Measurements from ENCODE around the gene NUDT21. TPM values are rescaled to one million over a fixed set of nuclear protein-coding genes. Genes with fewer than 3 reads are reported as not detected.

Gene NUDT21
- total RNA-seq, 1 experiment from 2014 or later = 305 TPM

GRCh38 chr16:56419740-56420548 lies 31.2 kb downstream of the NUDT21 start:
- H3K4me1 ChIP-seq = peaks cover 12% of the 10 kb centered on the region
- CTCF ChIA-PET = no interaction called here
- intact Hi-C loops (cut with micrococcal nuclease; ENCODE audit: unreplicated experiment) = no loop called here

GRCh38 chr16:56417138-56417537 lies 34.0 kb downstream of the NUDT21 start:
- intact Hi-C loops (cut with micrococcal nuclease; ENCODE audit: unreplicated experiment) = no loop called here
- no TSS peak for BruUV-seq (replicated peaks)
- peaks cover 16% of the 10 kb centered on the region for H3K4me1 Mint-ChIP-seq (ENCODE audit: low read depth, unreplicated experiment)
- no peaks in the 10 kb centered on the region for H3K27me3 Mint-ChIP-seq (ENCODE audit: insufficient read depth, unreplicated experiment)
- no peak overlapping the region for H3K4me3 ChIP-seq (ENCODE audit: low read depth, low read length)
- no peaks in the 10 kb centered on the region for H3K4me1 ChIP-seq
- no peak overlapping the region for H3K27ac Mint-ChIP-seq (ENCODE audit: unreplicated experiment)
- ChIA-PET CTCF (no interaction called here), POLR2A (no interaction called here)
- TF ChIP-seq CTCF (IDR thresholded peaks at IDR 0.05; ENCODE audit: insufficient read depth in 1 of 2, low read depth in 1 of 2, low read length in 1 of 2, severe bottlenecking in 1 of 2, unreplicated experiment in 1 of 2) = no peak
- H3K9me3 Mint-ChIP-seq (ENCODE audit: unreplicated experiment) = no peaks in the 10 kb centered on the region
- H3K36me3 ChIP-seq (ENCODE audit: control insufficient read depth, insufficient read depth, low read length) = no peaks in the 10 kb centered on the region
- H3K36me3 Mint-ChIP-seq (ENCODE audit: insufficient read depth, unreplicated experiment) = peaks cover 8% of the 10 kb centered on the region
- H3K9me3 ChIP-seq = no peaks in the 10 kb centered on the region
- H3K27me3 ChIP-seq (replicated peaks; ENCODE audit: control insufficient read depth, insufficient read depth, low read length) = no peaks in the 10 kb centered on the region
- no peak for DNase-seq
- H3K4me3 Mint-ChIP-seq (ENCODE audit: unreplicated experiment) = no peak overlapping the region

More at GRCh38 chr16:56419740-56420548, 31.2 kb downstream of the NUDT21 start:
- no peaks in the 10 kb centered on the region for H3K27me3 ChIP-seq (replicated peaks; ENCODE audit: control insufficient read depth, insufficient read depth, low read length)
- peaks cover 33% of the 10 kb centered on the region for H3K4me1 Mint-ChIP-seq (ENCODE audit: low read depth, unreplicated experiment)
- BruUV-seq (replicated peaks) = no TSS peak
- DNase-seq = no peak
- H3K9me3 Mint-ChIP-seq (ENCODE audit: unreplicated experiment) = no peaks in the 10 kb centered on the region
- no peaks in the 10 kb centered on the region for H3K27me3 Mint-ChIP-seq (ENCODE audit: insufficient read depth, unreplicated experiment)
- TF ChIP-seq CTCF (IDR thresholded peaks at IDR 0.05; ENCODE audit: insufficient read depth in 1 of 2, low read depth in 1 of 2, low read length in 1 of 2, severe bottlenecking in 1 of 2, unreplicated experiment in 1 of 2) = peak in 1 of 2 experiments; percentile 19
- H3K4me3 ChIP-seq (ENCODE audit: low read depth, low read length) = no peak overlapping the region
- no peaks in the 10 kb centered on the region for H3K9me3 ChIP-seq
- no peak overlapping the region for H3K4me3 Mint-ChIP-seq (ENCODE audit: unreplicated experiment)
- no peaks in the 10 kb centered on the region for H3K36me3 ChIP-seq (ENCODE audit: control insufficient read depth, insufficient read depth, low read length)
- H3K27ac Mint-ChIP-seq (ENCODE audit: unreplicated experiment) = peak overlapping the region; percentile 21
- POLR2A ChIA-PET = interaction anchor here (0.7 kb wide), 1 partner anchor 52 kb away, joined by 6 read pairs; no protein-coding TSS in a partner anchor
- H3K36me3 Mint-ChIP-seq (ENCODE audit: insufficient read depth, unreplicated experiment) = peaks cover 14% of the 10 kb centered on the region

- Histone ChIP-seq H3K9me3 (no peaks in the 10 kb centered on the region), H3K4me1 (no peaks in the 10 kb centered on the region), H3K4me3 (ENCODE audit: low read depth, low read length) (no peak overlapping the region), H3K27me3 (replicated peaks; ENCODE audit: control insufficient read depth, insufficient read depth, low read length) (no peaks in the 10 kb centered on the region), H3K36me3 (ENCODE audit: control insufficient read depth, insufficient read depth, low read length) (no peaks in the 10 kb centered on the region)
- no TSS peak for BruUV-seq (replicated peaks)
- no peak for DNase-seq
- Mint-ChIP-seq H3K27ac (ENCODE audit: unreplicated experiment) (no peak overlapping the region), H3K4me3 (ENCODE audit: unreplicated experiment) (no peak overlapping the region), H3K9me3 (ENCODE audit: unreplicated experiment) (no peaks in the 10 kb centered on the region), H3K27me3 (ENCODE audit: insufficient read depth, unreplicated experiment) (no peaks in the 10 kb centered on the region), H3K4me1 (ENCODE audit: low read depth, unreplicated experiment) (peaks cover 9% of the 10 kb centered on the region), H3K36me3 (ENCODE audit: insufficient read depth, unreplicated experiment) (peaks cover 10% of the 10 kb centered on the region)
- CTCF ChIA-PET = no interaction called here
- TF ChIP-seq CTCF (IDR thresholded peaks at IDR 0.05; ENCODE audit: insufficient read depth in 1 of 2, low read depth in 1 of 2, low read length in 1 of 2, severe bottlenecking in 1 of 2, unreplicated experiment in 1 of 2) = no peak
- intact Hi-C loops (cut with micrococcal nuclease; ENCODE audit: unreplicated experiment) = no loop called here
- POLR2A ChIA-PET = no interaction called here
These were observed 35.3 kb downstream of the NUDT21 start for GRCh38 chr16:56415875-56416274.
